Esophagus muscularis mucosa (tissue), 4 donors: ENCODE measurements around the gene MCM5. TPM values are rescaled to one million over a fixed set of nuclear protein-coding genes. Genes with fewer than 3 reads are reported as not detected.

Experiments used
- DNase-seq: peaks from one replicate; pipeline ENCODE4 v3.0.0-alpha.2; 2017; ENCODE audit errors: extremely low spot score
- H3K27ac ChIP-seq, 4 donors: fragments of 200-600 bp; sonication (generic); replicated peaks in 1 of 4; 1 replicate in 3 of 4; 2 replicates in 1 of 4; pipeline ENCODE4 v1.5.1; 2016 to 2019; ENCODE audit warnings: mild to moderate bottlenecking in 1 of 4
- H3K27me3 ChIP-seq, 4 donors: fragments of 200-600 bp; sonication (generic); one replicate each; pipeline versions ENCODE4 v1.5.1 to v1.6.0; 2016 to 2019
- H3K36me3 ChIP-seq, 4 donors: fragments of 200-600 bp; sonication (generic); one replicate each; pipeline ENCODE4 v1.5.1; 2016 to 2019
- H3K4me1 ChIP-seq, 4 donors: fragments of 200-600 bp; sonication (generic); one replicate each; pipeline ENCODE4 v1.5.1; 2016 to 2019
- H3K4me3 ChIP-seq, 4 donors: fragments of 200-600 bp; sonication (generic); 1 replicate in 2 of 4; 2 replicates in 2 of 4; pipeline ENCODE4 v1.5.1; 2016 to 2019; ENCODE audit warnings: mild to moderate bottlenecking in 4 of 4, moderate library complexity in 1 of 4
- H3K9me3 ChIP-seq, 4 donors: fragments of 200-600 bp; sonication (generic); 1 replicate in 3 of 4; 2 replicates in 1 of 4; pipeline ENCODE4 v1.5.1; 2016 to 2019
- EP300 ChIP-seq: sonication (generic); formaldehyde crosslinking; IDR thresholded peaks from one replicate; pipeline ENCODE4 v1.6.1; 2017; ENCODE audit warnings: antibody characterized with exemption
- POLR2A ChIP-seq: fragments of 450-650 bp; IDR thresholded peaks from one replicate; pipeline ENCODE4 v1.6.1; 2017; ENCODE audit warnings: antibody characterized with exemption, moderate library complexity, mild to moderate bottlenecking, low read depth
- POLR2AphosphoS5 ChIP-seq, 2 donors: sonication (generic); formaldehyde crosslinking; IDR thresholded peaks; one replicate each; pipeline ENCODE4 v1.6.1; 2017; ENCODE audit warnings: antibody characterized with exemption in 2 of 2
- WGBS: methylation state at CpG from one replicate; pipeline ENCODE4 v1.1.5; 2018; 5-methylcytosine and 5-hydroxymethylcytosine counted together
- intact Hi-C: fragments of 100-400 bp; cut with DNase I; formaldehyde crosslinking; loops from one replicate; pipeline ENCODE4 v1.15.1; 2023
- total RNA-seq, 4 donors: library from RNA; depleted of rRNA; stranded (reverse); fragments of >200 nt; gene quantifications; one replicate each; pipeline versions ENCODE4 v1.1.0 to v1.2.1, GENCODE V29; 2016
- TF ChIP-seq, protein P1 (sequence below), 3 experiments: fragments of 200-600 bp in 2 of 3; fragments of 450-650 bp in 1 of 3; sonication (generic) in 2 of 3; IDR thresholded peaks; one replicate each; pipeline ENCODE4 v1.5.1; 2017 to 2019; ENCODE audit warnings: antibody characterized with exemption in 3 of 3, mild to moderate bottlenecking in 2 of 3, moderate library complexity in 1 of 3

Gene MCM5
- total RNA-seq, 4 donors from 2014 or later = 9.1 to 22.2 (median 16.4) TPM

GRCh38 chr22:35376728-35377472 is 23.0 kb upstream of the MCM5 start:
- H3K27ac ChIP-seq = peak overlapping the region; percentile 74 to 76 (median 75)
- no peaks in the 10 kb centered on the region for H3K9me3 ChIP-seq
- TF ChIP-seq POLR2A = no peak
- TF ChIP-seq POLR2AphosphoS5 (IDR thresholded peaks at IDR 0.05) = peak; percentile 82 to 97
- H3K27me3 ChIP-seq = no peaks in the 10 kb centered on the region
- DNase-seq = peak; percentile 99
- peak overlapping the region; percentile 1 to 23 (median 1) for H3K4me3 ChIP-seq
- intact Hi-C loops = no loop called here
- H3K36me3 ChIP-seq = no peaks in the 10 kb centered on the region
- WGBS = 21% methylated on average over 16 of the region's 17 CpGs
- H3K4me1 ChIP-seq = peaks cover 35 to 46% (median 37%) of the 10 kb centered on the region in 4 donors

- no peak for DNase-seq
- Histone ChIP-seq H3K27me3 (no peaks in the 10 kb centered on the region), H3K9me3 (no peaks in the 10 kb centered on the region), H3K4me1 (peaks cover 28 to 42% (median 31%) of the 10 kb centered on the region in 4 donors), H3K36me3 (no peaks in the 10 kb centered on the region), H3K4me3 (no peak overlapping the region), H3K27ac (peak overlapping the region; percentile 74 to 76 (median 75))
- WGBS = 69% methylated on average over 3 of the region's 3 CpGs
- intact Hi-C loops = no loop called here
- TF ChIP-seq, protein P1, sequence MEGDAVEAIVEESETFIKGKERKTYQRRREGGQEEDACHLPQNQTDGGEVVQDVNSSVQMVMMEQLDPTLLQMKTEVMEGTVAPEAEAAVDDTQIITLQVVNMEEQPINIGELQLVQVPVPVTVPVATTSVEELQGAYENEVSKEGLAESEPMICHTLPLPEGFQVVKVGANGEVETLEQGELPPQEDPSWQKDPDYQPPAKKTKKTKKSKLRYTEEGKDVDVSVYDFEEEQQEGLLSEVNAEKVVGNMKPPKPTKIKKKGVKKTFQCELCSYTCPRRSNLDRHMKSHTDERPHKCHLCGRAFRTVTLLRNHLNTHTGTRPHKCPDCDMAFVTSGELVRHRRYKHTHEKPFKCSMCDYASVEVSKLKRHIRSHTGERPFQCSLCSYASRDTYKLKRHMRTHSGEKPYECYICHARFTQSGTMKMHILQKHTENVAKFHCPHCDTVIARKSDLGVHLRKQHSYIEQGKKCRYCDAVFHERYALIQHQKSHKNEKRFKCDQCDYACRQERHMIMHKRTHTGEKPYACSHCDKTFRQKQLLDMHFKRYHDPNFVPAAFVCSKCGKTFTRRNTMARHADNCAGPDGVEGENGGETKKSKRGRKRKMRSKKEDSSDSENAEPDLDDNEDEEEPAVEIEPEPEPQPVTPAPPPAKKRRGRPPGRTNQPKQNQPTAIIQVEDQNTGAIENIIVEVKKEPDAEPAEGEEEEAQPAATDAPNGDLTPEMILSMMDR (IDR thresholded peaks at IDR 0.05) = no peak
- TF ChIP-seq POLR2A (no peak), POLR2AphosphoS5 (IDR thresholded peaks at IDR 0.05) (no peak), EP300 (no peak)
These were observed 22.2 kb upstream of the MCM5 start for GRCh38 chr22:35377735-35378134.

- no peaks in the 10 kb centered on the region for H3K27me3 ChIP-seq
- no peak for DNase-seq
- TF ChIP-seq POLR2A (no peak), POLR2AphosphoS5 (IDR thresholded peaks at IDR 0.05) (no peak), EP300 (no peak)
- TF ChIP-seq, protein P1 (IDR thresholded peaks at IDR 0.05) = no peak
- H3K4me3 ChIP-seq = no peak overlapping the region
- H3K9me3 ChIP-seq = no peaks in the 10 kb centered on the region
- 96% methylated on average over 3 of the region's 3 CpGs for WGBS
- intact Hi-C loops = no loop called here
- H3K36me3 ChIP-seq = peaks cover 0 to 4% (median 2%) of the 10 kb centered on the region in 4 donors
- H3K4me1 ChIP-seq = peaks cover 28 to 51% (median 31%) of the 10 kb centered on the region in 4 donors
- H3K27ac ChIP-seq = peak overlapping the region in 2 of 4 donors; percentile 75 to 76
These were observed 21.3 kb upstream of the MCM5 start for GRCh38 chr22:35378621-35379020.

DNA sequence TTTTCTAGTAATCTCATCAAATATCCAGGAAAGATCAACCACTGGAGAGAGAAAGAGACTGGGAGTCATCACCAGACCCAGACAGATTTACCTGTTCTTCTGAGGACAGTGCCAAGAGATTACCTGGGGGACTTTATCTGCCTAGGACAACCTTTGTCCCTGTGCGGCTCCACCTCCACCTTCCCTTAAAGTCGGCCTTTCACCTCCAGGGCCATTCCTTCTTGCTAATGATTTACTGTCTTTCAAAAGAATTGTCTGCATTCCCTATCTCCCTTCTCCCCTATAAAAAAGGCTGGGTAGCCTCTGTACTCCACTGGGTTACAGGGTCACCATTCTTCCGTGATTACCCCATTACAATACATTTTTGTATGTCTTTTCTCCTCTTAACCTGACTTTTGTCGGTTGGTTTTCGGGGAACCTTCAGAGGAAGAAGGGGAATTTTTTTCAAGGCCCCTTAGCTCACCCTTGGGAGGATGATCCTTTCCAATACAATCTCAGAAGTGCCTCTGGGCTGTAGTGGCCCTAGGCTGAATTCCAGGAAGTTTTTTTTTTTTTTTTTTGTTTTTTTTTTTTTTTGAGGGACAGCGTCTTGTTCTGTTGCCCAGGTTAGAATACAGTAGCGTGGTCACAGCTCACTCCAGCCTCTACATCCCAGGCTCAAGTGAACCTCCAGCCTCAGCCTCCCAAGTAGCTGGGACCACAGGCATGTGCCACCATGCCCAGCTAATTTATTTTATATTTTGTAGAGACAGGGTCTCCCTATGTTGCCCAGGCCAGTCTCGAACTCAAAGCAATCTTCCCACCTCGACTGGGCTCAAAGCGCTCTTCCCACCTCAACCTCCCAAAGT is 20.6 kb upstream of the MCM5 start:
- H3K9me3 ChIP-seq = no peaks in the 10 kb centered on the region
- H3K4me1 ChIP-seq = peaks cover 28 to 51% (median 31%) of the 10 kb centered on the region in 4 donors
- no peak for DNase-seq
- peak overlapping the region in 1 of 4 donors; percentile 74 for H3K27ac ChIP-seq
- TF ChIP-seq, protein P1 (IDR thresholded peaks at IDR 0.05) = no peak
- TF ChIP-seq POLR2AphosphoS5 (IDR thresholded peaks at IDR 0.05) = no peak
- no peak for TF ChIP-seq EP300
- no peak for TF ChIP-seq POLR2A
- H3K27me3 ChIP-seq = no peaks in the 10 kb centered on the region
- WGBS = 92% methylated on average over 10 of the region's 10 CpGs
- H3K4me3 ChIP-seq = no peak overlapping the region
- intact Hi-C loops = no loop called here
- H3K36me3 ChIP-seq = peaks cover 0 to 10% (median 4%) of the 10 kb centered on the region in 4 donors

DNA sequence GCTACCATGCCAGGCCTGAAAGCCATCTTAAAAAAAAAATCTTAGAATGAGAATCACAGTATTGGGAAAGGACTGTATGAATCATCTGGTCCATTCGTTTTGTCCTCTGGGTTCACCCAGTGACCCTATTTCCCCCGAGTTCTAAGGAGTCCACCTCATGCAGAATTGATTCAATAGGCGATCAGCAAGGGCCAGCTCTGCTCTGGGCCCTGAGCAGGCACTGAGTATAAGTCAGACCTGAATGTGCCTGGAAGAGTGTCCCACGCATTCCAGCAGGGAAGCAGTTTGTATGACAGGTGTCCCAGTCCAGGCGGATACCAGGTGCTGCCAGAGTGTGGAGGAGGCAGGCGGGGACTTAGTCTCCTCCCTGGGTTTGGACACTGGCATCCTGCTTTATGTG is 19.9 kb upstream of the MCM5 start:
- no peaks in the 10 kb centered on the region for H3K9me3 ChIP-seq
- H3K27me3 ChIP-seq = no peaks in the 10 kb centered on the region
- peak overlapping the region; percentile 74 to 87 (median 85) for H3K27ac ChIP-seq
- no peak for DNase-seq
- H3K36me3 ChIP-seq = peaks cover 0 to 13% (median 5%) of the 10 kb centered on the region in 4 donors
- TF ChIP-seq POLR2AphosphoS5 (IDR thresholded peaks at IDR 0.05) = no peak
- no peak for TF ChIP-seq EP300
- no peak for TF ChIP-seq POLR2A
- TF ChIP-seq, protein P1 (IDR thresholded peaks at IDR 0.05) = no peak
- WGBS = 80% methylated on average over 6 of the region's 6 CpGs
- H3K4me1 ChIP-seq = peaks cover 28 to 51% (median 31%) of the 10 kb centered on the region in 4 donors
- no peak overlapping the region for H3K4me3 ChIP-seq
- intact Hi-C loops = no loop called here
